Breast epithelium (tissue), 4 donors: ENCODE measurements around the gene ACSL1. TPM values are rescaled to one million over a fixed set of nuclear protein-coding genes. Genes with fewer than 3 reads are reported as not detected.

Experiments
- DNase-seq, 2 donors: peaks; one replicate each; pipeline ENCODE4 v3.0.0-alpha.2; 2019; ENCODE audit warnings: low spot score in 2 of 2
- H3K27ac ChIP-seq, 2 donors: fragments of 200-600 bp; sonication (generic) in 1 of 2; one replicate each; pipeline ENCODE4 v1.5.1; 2016 to 2019; ENCODE audit warnings: mild to moderate bottlenecking in 1 of 2
- H3K27me3 ChIP-seq, 2 donors: fragments of 200-600 bp; sonication (generic) in 1 of 2; one replicate each; pipeline versions ENCODE4 v1.5.1 to v1.6.0; 2017 to 2019; ENCODE audit warnings: control low read depth in 1 of 2, mild to moderate bottlenecking in 1 of 2
- H3K36me3 ChIP-seq: fragments of 200-600 bp; one replicate; pipeline ENCODE4 v1.5.1; 2019
- H3K4me1 ChIP-seq, 2 donors: fragments of 200-600 bp; sonication (generic); one replicate each; pipeline ENCODE4 v1.5.1; 2016 to 2019; ENCODE audit warnings: control low read depth in 1 of 2
- H3K4me3 ChIP-seq, 3 donors: fragments of 200-600 bp; sonication (generic); 1 replicate in 2 of 3; 2 replicates in 1 of 3; pipeline ENCODE4 v1.5.1; 2016 to 2019; ENCODE audit warnings: mild to moderate bottlenecking in 3 of 3, moderate library complexity in 2 of 3
- H3K9me3 ChIP-seq, 2 donors: fragments of 200-600 bp; sonication (generic) in 1 of 2; one replicate each; pipeline ENCODE4 v1.5.1; 2016 to 2019; ENCODE audit warnings: control low read depth in 1 of 2
- POLR2A ChIP-seq: fragments of 450-650 bp; IDR thresholded peaks from one replicate; pipeline ENCODE4 v1.6.1; 2016; ENCODE audit warnings: antibody characterized with exemption, mild to moderate bottlenecking, moderate library complexity
- POLR2AphosphoS5 ChIP-seq, 3 donors: sonication (generic); formaldehyde crosslinking; IDR thresholded peaks; one replicate each; pipeline ENCODE4 v1.6.1; 2017; ENCODE audit warnings: antibody characterized with exemption in 3 of 3
- intact Hi-C: fragments of 100-400 bp; cut with DNase I; formaldehyde crosslinking; loops from one replicate; pipeline ENCODE4 v1.15.1; 2023; ENCODE audit warnings: low total_unique reads
- total RNA-seq, 3 donors: library from RNA; depleted of rRNA; stranded (reverse); fragments of >200 nt; gene quantifications; one replicate each; pipeline ENCODE4 v1.1.0, GENCODE V29; 2016
- TF ChIP-seq, protein P1 (sequence below), 3 donors: fragments of 450-650 bp; IDR thresholded peaks; one replicate each; pipeline ENCODE4 v1.5.1; 2016 to 2017; ENCODE audit warnings: antibody characterized with exemption in 3 of 3, mild to moderate bottlenecking in 3 of 3, moderate library complexity in 3 of 3

The ACSL1 gene
- total RNA-seq, 3 donors from 2014 or later, result 167 to 797 (median 254) TPM

DNA sequence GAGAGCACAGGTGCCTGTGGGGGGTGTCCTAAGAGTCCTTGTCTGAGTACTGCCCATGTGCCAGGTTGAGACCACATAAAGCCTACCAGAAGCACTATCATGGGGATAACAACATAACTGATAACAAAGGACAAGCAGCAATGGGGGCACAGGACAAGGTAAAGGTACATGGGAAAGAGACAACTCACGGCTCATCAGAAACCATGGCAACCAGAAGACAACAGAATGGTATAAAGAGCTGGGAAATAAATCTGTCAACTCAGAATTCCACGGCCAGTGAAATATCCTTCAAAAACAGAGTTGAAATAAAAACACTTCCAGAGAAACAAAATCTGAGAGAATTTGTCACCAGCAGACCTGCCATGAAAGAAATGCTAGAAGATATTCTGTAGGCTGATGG, 111.9 kb downstream of the ACSL1 start:
- H3K27me3 ChIP-seq, result no peaks in the 10 kb centered on the region
- DNase-seq, result no peak
- no peaks in the 10 kb centered on the region for H3K36me3 ChIP-seq
- no peak overlapping the region for H3K4me3 ChIP-seq
- TF ChIP-seq, protein P1, sequence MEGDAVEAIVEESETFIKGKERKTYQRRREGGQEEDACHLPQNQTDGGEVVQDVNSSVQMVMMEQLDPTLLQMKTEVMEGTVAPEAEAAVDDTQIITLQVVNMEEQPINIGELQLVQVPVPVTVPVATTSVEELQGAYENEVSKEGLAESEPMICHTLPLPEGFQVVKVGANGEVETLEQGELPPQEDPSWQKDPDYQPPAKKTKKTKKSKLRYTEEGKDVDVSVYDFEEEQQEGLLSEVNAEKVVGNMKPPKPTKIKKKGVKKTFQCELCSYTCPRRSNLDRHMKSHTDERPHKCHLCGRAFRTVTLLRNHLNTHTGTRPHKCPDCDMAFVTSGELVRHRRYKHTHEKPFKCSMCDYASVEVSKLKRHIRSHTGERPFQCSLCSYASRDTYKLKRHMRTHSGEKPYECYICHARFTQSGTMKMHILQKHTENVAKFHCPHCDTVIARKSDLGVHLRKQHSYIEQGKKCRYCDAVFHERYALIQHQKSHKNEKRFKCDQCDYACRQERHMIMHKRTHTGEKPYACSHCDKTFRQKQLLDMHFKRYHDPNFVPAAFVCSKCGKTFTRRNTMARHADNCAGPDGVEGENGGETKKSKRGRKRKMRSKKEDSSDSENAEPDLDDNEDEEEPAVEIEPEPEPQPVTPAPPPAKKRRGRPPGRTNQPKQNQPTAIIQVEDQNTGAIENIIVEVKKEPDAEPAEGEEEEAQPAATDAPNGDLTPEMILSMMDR (IDR thresholded peaks at IDR 0.05), result no peak
- TF ChIP-seq POLR2AphosphoS5 (IDR thresholded peaks at IDR 0.05) (no peak), POLR2A (no peak)
- H3K4me1 ChIP-seq, result no peaks in the 10 kb centered on the region
- H3K27ac ChIP-seq, result no peak overlapping the region
- intact Hi-C loops, result no loop called here
- no peaks in the 10 kb centered on the region for H3K9me3 ChIP-seq

DNA sequence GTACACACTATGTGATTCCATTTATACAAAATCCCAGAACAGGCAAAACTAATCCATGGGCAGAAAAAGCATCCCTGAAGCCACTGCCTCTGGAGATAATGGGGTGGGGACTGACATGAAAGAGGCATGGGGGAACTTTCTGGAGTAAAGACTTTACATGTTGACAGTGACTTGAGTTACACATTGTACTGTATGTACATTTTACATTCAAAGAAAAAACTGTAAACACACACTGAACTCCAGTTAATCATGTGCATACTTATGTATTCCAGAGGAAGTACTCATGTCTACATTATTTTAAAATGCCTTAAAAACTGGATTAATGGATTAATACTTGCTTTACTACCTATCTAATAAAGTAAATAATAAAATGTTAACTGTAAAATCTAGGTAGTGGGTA, 113.4 kb downstream of the ACSL1 start:
- Histone ChIP-seq H3K9me3 (no peaks in the 10 kb centered on the region), H3K36me3 (peaks cover 5% of the 10 kb centered on the region), H3K4me3 (no peak overlapping the region), H3K4me1 (no peaks in the 10 kb centered on the region), H3K27me3 (no peaks in the 10 kb centered on the region), H3K27ac (no peak overlapping the region)
- intact Hi-C loops, result no loop called here
- DNase-seq, result no peak
- TF ChIP-seq POLR2A, result no peak
- TF ChIP-seq, protein P1 (IDR thresholded peaks at IDR 0.05), result no peak
- TF ChIP-seq POLR2AphosphoS5 (IDR thresholded peaks at IDR 0.05), result no peak

DNA sequence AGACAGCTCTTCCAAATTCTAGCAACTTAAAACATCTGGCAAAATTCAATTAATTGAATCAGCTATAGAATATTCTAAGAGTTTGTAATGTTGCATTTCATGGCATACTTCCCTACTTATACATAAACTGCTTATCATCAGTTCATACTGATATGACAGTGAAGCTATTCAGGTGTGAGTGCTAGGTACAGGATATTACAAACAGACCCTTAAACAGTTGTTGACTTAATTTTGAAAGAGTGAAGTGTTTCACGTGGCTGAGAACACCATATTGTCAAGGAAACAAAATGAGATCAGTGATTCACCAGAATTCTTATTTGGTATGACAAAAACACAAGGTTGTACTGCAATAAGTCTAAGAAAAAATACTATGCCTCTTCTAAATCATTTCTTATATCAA, 119.3 kb downstream of the ACSL1 start:
- Histone ChIP-seq H3K27me3 (no peaks in the 10 kb centered on the region), H3K9me3 (no peaks in the 10 kb centered on the region), H3K27ac (no peak overlapping the region), H3K36me3 (peaks cover 5% of the 10 kb centered on the region), H3K4me3 (no peak overlapping the region), H3K4me1 (no peaks in the 10 kb centered on the region)
- TF ChIP-seq POLR2AphosphoS5 (IDR thresholded peaks at IDR 0.05), result no peak
- TF ChIP-seq, protein P1 (IDR thresholded peaks at IDR 0.05), result no peak
- TF ChIP-seq POLR2A, result no peak
- DNase-seq, result no peak
- intact Hi-C loops, result no loop called here

DNA sequence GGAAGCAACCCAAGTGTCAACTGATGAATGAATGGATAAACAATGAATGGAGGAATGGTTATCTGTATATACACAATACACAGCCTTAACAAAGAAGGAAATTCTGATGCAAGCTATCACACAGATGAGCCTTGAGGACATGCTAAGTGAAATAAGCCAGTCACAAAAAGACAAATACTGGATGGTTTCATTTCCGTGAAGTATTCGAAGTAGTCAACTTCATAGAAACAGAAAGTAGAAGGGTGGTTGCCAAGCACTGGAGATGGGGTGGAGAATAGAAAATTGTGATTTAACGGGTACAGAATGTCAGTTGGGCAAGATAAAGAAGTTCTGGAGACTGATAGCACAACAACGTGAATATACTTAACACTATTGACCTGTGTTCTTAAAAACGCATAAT, 120.1 kb downstream of the ACSL1 start:
- TF ChIP-seq, protein P1 (IDR thresholded peaks at IDR 0.05), result no peak
- TF ChIP-seq POLR2A (no peak), POLR2AphosphoS5 (IDR thresholded peaks at IDR 0.05) (no peak)
- H3K4me3 ChIP-seq, result no peak overlapping the region
- intact Hi-C loops, result no loop called here
- no peak for DNase-seq
- no peaks in the 10 kb centered on the region for H3K9me3 ChIP-seq
- H3K4me1 ChIP-seq, result no peaks in the 10 kb centered on the region
- no peaks in the 10 kb centered on the region for H3K27me3 ChIP-seq
- H3K27ac ChIP-seq, result no peak overlapping the region
- peaks cover 5% of the 10 kb centered on the region for H3K36me3 ChIP-seq

Other genes starting within 250 kb of the ACSL1 start
- 10 to 100 TPM; 16.4 to 20.9 (median 16.6) TPM for gene CASP3, start 176.5 kb downstream of the ACSL1 start, total RNA-seq
- 10 to 100 TPM; 15.4 to 25.2 (median 15.7) TPM for gene PRIMPOL, start 176.2 kb downstream of the ACSL1 start, total RNA-seq
- gene CENPU, start 91.9 kb downstream of the ACSL1 start, total RNA-seq, result 1 to 10 TPM; 2.2 to 4.3 (median 2.6) TPM
- gene HELT, start 192.5 kb upstream of the ACSL1 start, total RNA-seq, result not detected